Dendritic cell treated with granulocyte-macrophage colony-stimulating factor and Interleukin-4, amounts not matched to agents 40 ng/mL and 50 ng/mL, for 4 days (primary cell): ENCODE results near the gene ADCY7.
"Not testable (repeated sequence)": the region's sequence is repeated elsewhere in the genome, so short reads cannot be mapped to it uniquely, and the experiment has no call there.

Experiments used
- H3K27ac Mint-ChIP-seq: one replicate; pipeline ENCODE4 v1.8.0; 2022; ENCODE audit warnings: mild to moderate bottlenecking, mixed read lengths
- H3K27me3 Mint-ChIP-seq: one replicate; pipeline ENCODE4 v1.8.0; 2022; ENCODE audit warnings: mild to moderate bottlenecking, mixed read lengths
- H3K36me3 Mint-ChIP-seq: one replicate; pipeline ENCODE4 v1.8.0; 2022; ENCODE audit warnings: low read depth, mixed read lengths
- H3K4me1 Mint-ChIP-seq: one replicate; pipeline ENCODE4 v1.8.0; 2022; ENCODE audit warnings: low read depth, mixed read lengths
- H3K4me3 Mint-ChIP-seq: one replicate; pipeline ENCODE4 v1.8.0; 2022; ENCODE audit warnings: mild to moderate bottlenecking, moderate library complexity, mixed read lengths
- H3K9me3 Mint-ChIP-seq: one replicate; pipeline ENCODE4 v1.8.0; 2022; ENCODE audit warnings: mixed read lengths
- intact Hi-C: fragments of 100-400 bp; cut with micrococcal nuclease; formaldehyde crosslinking; loops from one replicate; pipeline ENCODE4 v1.15.0; 2022

Gene ADCY7

GRCh38 chr16:50335196-50335958 is 69.0 kb downstream of the ADCY7 start:
- Mint-ChIP-seq H3K9me3 (no peaks in the 10 kb centered on the region), H3K27me3 (no peaks in the 10 kb centered on the region), H3K4me3 (no peak overlapping the region), H3K4me1 (peaks cover 17% of the 10 kb centered on the region), H3K36me3 (peaks cover 57% of the 10 kb centered on the region), H3K27ac (peak overlapping the region; percentile 17)
- intact Hi-C loops: no loop called here

GRCh38 chr16:50336884-50337283 is 70.5 kb downstream of the ADCY7 start:
- Mint-ChIP-seq H3K36me3 (peaks cover 51% of the 10 kb centered on the region), H3K9me3 (no peaks in the 10 kb centered on the region), H3K27me3 (no peaks in the 10 kb centered on the region), H3K4me1 (peaks cover 17% of the 10 kb centered on the region), H3K27ac (no peak overlapping the region), H3K4me3 (no peak overlapping the region)
- intact Hi-C loops: no loop called here

GRCh38 chr16:50338371-50339231 is 72.2 kb downstream of the ADCY7 start:
- peaks cover 17% of the 10 kb centered on the region for H3K4me1 Mint-ChIP-seq
- H3K27ac Mint-ChIP-seq: no peak overlapping the region

GRCh38 chr16:50340578-50340977 is 74.2 kb downstream of the ADCY7 start:
- Mint-ChIP-seq H3K4me3 (no peak overlapping the region), H3K4me1 (peaks cover 18% of the 10 kb centered on the region), H3K36me3 (peaks cover 58% of the 10 kb centered on the region), H3K27ac (no peak overlapping the region), H3K27me3 (no peaks in the 10 kb centered on the region), H3K9me3 (no peaks in the 10 kb centered on the region)
- intact Hi-C loops: no loop called here

More at GRCh38 chr16:50338371-50339231, 72.2 kb downstream of the ADCY7 start:
- Mint-ChIP-seq H3K27me3 (no peaks in the 10 kb centered on the region), H3K9me3 (no peaks in the 10 kb centered on the region), H3K36me3 (peaks cover 49% of the 10 kb centered on the region), H3K4me3 (no peak overlapping the region)
- intact Hi-C loops: no loop called here

GRCh38 chr16:50343566-50343965 is 77.2 kb downstream of the ADCY7 start:
- H3K9me3 Mint-ChIP-seq, H3K4me3 Mint-ChIP-seq, H3K27me3 Mint-ChIP-seq, H3K27ac Mint-ChIP-seq, intact Hi-C loops: not testable (repeated sequence)
- peaks cover 13% of the 10 kb centered on the region for H3K4me1 Mint-ChIP-seq
- H3K36me3 Mint-ChIP-seq: peaks cover 74% of the 10 kb centered on the region

- H3K9me3 Mint-ChIP-seq, H3K27me3 Mint-ChIP-seq, H3K27ac Mint-ChIP-seq, intact Hi-C loops, H3K4me3 Mint-ChIP-seq, H3K4me1 Mint-ChIP-seq: not testable (repeated sequence)
- H3K36me3 Mint-ChIP-seq: peaks cover 84% of the 10 kb centered on the region
Observed at GRCh38 chr16:50345210-50345609, 78.9 kb downstream of the ADCY7 start.

GRCh38 chr16:50351116-50351515 is 84.8 kb downstream of the ADCY7 start:
- H3K27ac Mint-ChIP-seq: no peak overlapping the region
- intact Hi-C loops: no loop called here
- peaks cover 3% of the 10 kb centered on the region for H3K4me1 Mint-ChIP-seq
- peaks cover 9% of the 10 kb centered on the region for H3K9me3 Mint-ChIP-seq
- no peak overlapping the region for H3K4me3 Mint-ChIP-seq
- H3K27me3 Mint-ChIP-seq: no peaks in the 10 kb centered on the region
- peaks cover 83% of the 10 kb centered on the region for H3K36me3 Mint-ChIP-seq

GRCh38 chr16:50351952-50352351 is 85.6 kb downstream of the ADCY7 start:
- Mint-ChIP-seq H3K9me3 (peaks cover 9% of the 10 kb centered on the region), H3K4me1 (no peaks in the 10 kb centered on the region), H3K36me3 (peaks cover 78% of the 10 kb centered on the region), H3K4me3 (no peak overlapping the region), H3K27ac (no peak overlapping the region), H3K27me3 (no peaks in the 10 kb centered on the region)
- intact Hi-C loops: no loop called here

- Mint-ChIP-seq H3K9me3 (peaks cover 7% of the 10 kb centered on the region), H3K4me1 (no peaks in the 10 kb centered on the region), H3K4me3 (no peak overlapping the region), H3K27ac (no peak overlapping the region), H3K36me3 (peaks cover 74% of the 10 kb centered on the region), H3K27me3 (no peaks in the 10 kb centered on the region)
- intact Hi-C loops: loop anchor here (2.0 kb wide), 2 partner anchors 139 to 329 kb away; partner anchors contain the start of gene CNEP1R1
Observed at GRCh38 chr16:50354082-50354481, 87.7 kb downstream of the ADCY7 start.

- peaks cover 5% of the 10 kb centered on the region for H3K4me1 Mint-ChIP-seq
- H3K27me3 Mint-ChIP-seq: no peaks in the 10 kb centered on the region
- H3K36me3 Mint-ChIP-seq: peaks cover 72% of the 10 kb centered on the region
- H3K4me3 Mint-ChIP-seq: no peak overlapping the region
- H3K9me3 Mint-ChIP-seq: no peaks in the 10 kb centered on the region
- intact Hi-C loops: loop anchor here (2.0 kb wide), 2 partner anchors 140 to 330 kb away; partner anchors contain the start of gene CNEP1R1
- H3K27ac Mint-ChIP-seq: no peak overlapping the region
Observed at GRCh38 chr16:50354629-50355456, 88.5 kb downstream of the ADCY7 start.

- intact Hi-C loops: loop anchor here (10.0 kb wide), 4 partner anchors 205 to 445 kb away; partner anchors contain the start of genes CYLD and TENT4B
- H3K4me3 Mint-ChIP-seq: no peak overlapping the region
- H3K9me3 Mint-ChIP-seq: no peaks in the 10 kb centered on the region
- no peaks in the 10 kb centered on the region for H3K27me3 Mint-ChIP-seq
- no peak overlapping the region for H3K27ac Mint-ChIP-seq
- peaks cover 22% of the 10 kb centered on the region for H3K4me1 Mint-ChIP-seq
- H3K36me3 Mint-ChIP-seq: peaks cover 64% of the 10 kb centered on the region
Observed at GRCh38 chr16:50359626-50360025, 93.3 kb downstream of the ADCY7 start.

- Mint-ChIP-seq H3K4me3 (no peak overlapping the region), H3K27me3 (no peaks in the 10 kb centered on the region), H3K9me3 (no peaks in the 10 kb centered on the region), H3K4me1 (peaks cover 23% of the 10 kb centered on the region), H3K36me3 (peaks cover 68% of the 10 kb centered on the region), H3K27ac (no peak overlapping the region)
- intact Hi-C loops: loop anchor here (10.0 kb wide), 4 partner anchors 205 to 445 kb away; partner anchors contain the start of genes CYLD and TENT4B
Observed at GRCh38 chr16:50360033-50360778, 93.9 kb downstream of the ADCY7 start.

- Mint-ChIP-seq H3K4me3 (no peak overlapping the region), H3K9me3 (no peaks in the 10 kb centered on the region), H3K36me3 (peaks cover 70% of the 10 kb centered on the region), H3K4me1 (peaks cover 29% of the 10 kb centered on the region), H3K27me3 (no peaks in the 10 kb centered on the region), H3K27ac (no peak overlapping the region)
- intact Hi-C loops: loop anchor here (10.0 kb wide), 4 partner anchors 206 to 444 kb away; partner anchors contain the start of genes CYLD and TENT4B
Observed at GRCh38 chr16:50360779-50361178, 94.4 kb downstream of the ADCY7 start.
